Measurements from ENCODE around the gene RNF144B. TPM values are rescaled to one million over a fixed set of nuclear protein-coding genes. Genes with fewer than 3 reads are reported as not detected.

The RNF144B gene
- total RNA-seq, 1 donor from 2014 or later = 13.9 TPM

DNA sequence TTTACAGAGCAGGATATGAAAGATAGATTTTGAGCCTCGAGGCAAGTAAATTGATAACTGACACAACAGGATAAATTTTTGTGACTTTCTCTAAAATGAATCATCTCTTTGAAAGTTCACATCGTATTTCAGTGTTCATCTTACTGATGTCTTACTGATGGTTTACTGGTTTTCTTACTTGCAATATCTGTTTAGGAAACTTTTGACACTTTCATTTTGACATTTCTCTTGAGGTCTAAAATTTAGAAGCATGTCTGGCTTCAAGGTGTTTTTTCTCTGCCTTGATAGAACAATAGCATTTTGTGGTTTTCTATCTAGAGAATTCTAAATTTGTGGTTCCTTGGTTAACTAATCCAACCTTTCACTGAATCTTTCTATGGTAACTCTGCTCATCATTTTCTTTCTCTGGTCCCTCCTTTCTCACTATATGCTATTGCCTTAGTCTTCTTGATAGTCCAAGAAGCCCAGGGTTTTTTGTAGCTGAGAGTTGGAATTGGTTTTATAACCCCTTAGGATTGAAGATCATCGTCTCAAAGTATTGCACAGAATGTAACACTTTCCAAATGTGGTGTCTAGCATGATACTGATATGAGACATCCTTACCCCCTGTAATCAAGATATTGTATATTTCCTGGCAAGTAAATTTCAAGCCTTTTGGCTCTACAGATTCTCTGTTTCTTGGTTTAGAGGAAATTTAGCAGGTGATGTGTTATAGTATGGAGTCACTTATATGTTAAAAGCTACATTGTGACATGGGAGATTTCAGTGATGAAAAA is 98.7 kb downstream of the RNF144B start:
- no peak for DNase-seq (ENCODE audit: low read depth in 2 of 2)

- DNase-seq (ENCODE audit: low read depth in 2 of 2) = no peak
Observed at GRCh38 chr6:18488004-18488403, 100.9 kb downstream of the RNF144B start.

GRCh38 chr6:18488526-18489270 is 101.5 kb downstream of the RNF144B start:
- peak in 1 of 2 donors; percentile 10 for DNase-seq (ENCODE audit: low read depth in 2 of 2)

- no peak for DNase-seq (ENCODE audit: low read depth in 2 of 2)
Observed at GRCh38 chr6:18489335-18489734, 102.2 kb downstream of the RNF144B start.

DNA sequence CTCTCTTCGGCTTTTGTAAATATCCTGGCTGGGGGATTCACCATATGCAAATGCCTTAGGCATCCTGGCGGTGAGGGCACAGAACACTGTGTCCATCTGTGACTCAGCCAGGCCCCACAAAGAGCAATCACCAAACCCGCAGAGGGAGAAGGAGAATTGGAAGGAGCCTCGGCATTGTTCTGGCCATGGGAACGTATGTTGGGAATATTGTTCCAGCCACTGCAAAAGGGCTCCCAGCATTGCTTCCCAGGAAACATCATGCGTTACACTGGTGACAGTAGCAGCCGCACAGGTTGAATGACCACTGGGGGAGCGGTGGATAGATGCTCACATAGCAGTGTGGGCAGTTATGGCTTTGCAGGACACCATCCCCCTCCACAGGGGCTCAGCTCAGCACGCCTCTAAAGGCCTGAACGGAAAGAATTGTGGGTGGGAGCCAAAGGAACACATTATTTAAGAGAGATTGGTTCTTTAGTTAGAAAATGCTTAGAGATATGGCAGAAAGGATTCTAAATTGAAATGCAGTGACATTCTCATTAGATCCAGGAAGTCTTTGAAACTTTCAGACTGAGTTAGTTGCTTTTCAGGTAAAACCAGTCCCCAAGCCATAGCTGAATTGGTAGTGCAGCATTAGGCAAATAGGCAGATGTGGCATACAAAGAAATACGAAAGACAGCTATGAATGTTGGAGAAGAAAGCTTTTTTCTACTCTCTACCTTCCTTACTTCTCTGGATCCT is 104.3 kb downstream of the RNF144B start:
- DNase-seq (ENCODE audit: low read depth in 2 of 2) = no peak

DNA sequence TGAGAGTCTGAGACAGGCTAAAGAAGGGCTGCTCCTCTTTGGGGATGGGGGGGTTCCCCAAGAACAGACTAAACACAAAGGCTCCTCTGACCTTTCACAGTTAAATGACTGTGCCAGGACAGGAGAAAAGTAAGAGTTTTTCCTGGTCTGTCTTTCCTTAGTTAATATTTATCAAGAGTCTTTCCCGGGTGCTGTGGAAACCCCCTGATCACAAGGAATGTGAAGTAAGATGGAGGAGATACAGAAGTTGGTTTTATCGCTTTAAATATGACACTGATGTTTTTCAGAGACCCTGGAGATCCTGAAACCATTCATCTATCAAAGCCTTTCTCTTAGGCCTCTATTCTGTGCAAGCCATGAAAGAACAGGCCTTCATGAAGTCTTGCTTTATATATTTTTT is 105.8 kb downstream of the RNF144B start:
- no peak for DNase-seq (ENCODE audit: low read depth in 2 of 2)

DNA sequence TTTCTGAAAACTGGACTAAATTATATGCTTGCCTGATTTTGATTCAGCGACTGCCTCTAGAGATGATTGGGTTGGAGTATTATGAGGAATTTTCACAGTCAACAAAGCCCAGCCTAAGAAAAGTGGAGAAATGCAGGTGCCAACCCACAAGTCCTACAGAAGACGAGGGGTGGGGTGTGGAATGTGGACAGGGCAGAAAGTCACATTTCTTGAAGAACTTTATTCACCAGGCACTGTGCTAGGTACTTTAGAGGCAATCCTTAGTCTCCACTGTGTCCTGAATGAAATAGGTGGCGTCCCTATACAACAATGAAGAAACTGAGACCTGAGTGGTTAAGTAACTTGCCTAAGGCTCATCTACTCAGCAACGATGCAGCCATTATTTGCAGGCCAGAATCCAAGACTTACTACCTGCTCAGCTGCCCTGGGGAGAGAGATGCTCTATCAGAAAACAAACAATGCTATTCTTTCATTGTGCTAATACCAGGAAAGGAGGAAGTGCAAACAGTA is 106.3 kb downstream of the RNF144B start:
- no peak for DNase-seq (ENCODE audit: low read depth in 2 of 2)

DNA sequence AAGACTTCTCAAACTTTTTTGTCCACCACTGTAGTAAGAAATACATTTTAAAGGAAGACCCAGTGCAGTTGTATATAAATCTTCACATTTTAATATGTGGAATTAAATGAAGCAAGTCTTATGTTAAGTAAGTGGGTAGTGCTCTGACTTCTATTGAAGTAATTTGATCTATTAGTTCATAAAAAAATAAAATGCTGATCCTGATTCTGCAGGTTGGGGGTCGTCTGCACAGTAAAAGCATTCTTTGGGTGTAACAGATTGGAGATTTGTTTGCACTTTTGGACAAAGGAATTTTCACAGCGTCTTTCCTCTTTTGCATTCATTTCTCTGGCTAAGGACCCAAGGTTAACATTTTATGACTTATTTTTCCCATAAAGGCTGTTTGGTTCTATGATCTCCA is 106.8 kb downstream of the RNF144B start:
- DNase-seq (ENCODE audit: low read depth in 2 of 2) = no peak

DNA sequence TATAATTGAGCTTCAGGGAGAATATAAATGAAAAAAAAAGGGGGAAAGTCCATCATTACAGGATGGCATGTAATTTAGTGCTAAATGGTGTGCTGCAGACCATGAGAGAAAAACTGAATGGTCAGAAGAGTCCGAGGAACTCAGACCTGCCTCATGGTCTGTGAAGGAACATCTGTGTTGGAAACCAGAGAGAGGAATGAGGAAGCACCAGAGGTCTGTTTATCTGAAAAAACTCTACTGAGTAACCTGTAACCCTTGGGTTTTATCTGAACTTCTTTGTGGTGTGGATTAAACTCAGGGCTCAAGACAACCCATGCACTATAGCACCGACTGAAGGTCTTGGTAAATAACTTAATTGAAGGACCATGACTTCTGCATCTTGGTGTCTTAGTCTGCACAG is 108.1 kb downstream of the RNF144B start:
- DNase-seq (ENCODE audit: low read depth in 2 of 2) = no peak

DNA sequence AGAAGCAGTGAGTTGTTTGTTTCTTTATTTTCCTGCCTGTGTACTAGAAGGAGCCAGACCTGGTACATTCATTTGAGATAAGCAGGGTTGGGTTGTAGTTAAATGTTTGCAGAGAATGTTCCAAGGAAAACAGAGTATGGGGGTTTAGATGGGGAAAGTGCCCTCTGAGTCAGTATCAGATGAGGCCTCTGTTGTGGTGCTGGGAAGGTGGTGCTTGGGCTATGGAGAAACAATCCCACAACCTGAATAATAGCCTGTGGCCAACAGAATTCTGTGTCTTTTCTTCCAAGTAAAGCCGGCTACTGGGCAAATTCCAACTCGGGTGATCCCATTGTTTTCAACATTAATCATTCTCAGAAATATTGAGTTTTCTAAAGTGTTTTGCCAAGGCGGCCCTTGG is 109.3 kb downstream of the RNF144B start:
- no peak for DNase-seq (ENCODE audit: low read depth in 2 of 2)

DNA sequence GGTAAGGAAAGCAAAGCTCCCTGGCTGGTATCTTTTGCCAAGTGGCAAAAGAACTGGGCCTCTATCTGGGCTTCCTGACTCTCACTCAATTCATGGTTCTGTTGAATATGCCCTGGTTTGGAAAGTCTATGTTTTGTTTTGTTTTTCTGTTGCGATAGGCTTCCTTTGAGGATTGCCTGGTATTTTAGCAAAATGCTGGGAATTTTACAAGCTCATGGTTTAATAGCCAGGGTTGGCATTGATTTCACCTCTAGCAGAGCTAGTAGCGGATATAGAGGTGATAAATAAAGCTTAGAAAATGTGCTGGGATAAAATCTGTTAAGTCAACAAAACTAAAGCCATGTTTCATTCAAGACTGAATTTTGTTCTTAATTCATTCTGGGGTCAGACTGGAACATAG is 109.9 kb downstream of the RNF144B start:
- DNase-seq (ENCODE audit: low read depth in 2 of 2) = no peak

DNA sequence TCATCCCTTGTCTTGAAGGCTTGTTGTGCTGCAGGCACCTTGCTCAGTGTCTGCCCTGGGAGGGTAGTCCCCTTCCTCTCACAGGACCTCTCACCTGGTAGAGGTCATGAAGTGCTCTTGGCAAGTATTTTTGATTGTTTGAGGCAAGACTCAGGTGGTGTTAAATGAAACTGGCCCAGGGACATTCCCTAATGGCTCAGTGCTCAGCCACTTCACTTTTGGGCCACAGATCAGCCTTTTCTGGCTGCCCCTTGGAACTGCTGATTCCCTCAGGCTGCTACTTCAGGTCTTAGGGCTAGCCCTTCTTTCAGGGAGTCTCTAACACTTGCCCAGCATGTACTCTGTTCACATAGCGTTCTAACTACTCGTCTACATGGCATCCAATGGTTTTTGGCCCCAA is 111.3 kb downstream of the RNF144B start:
- DNase-seq (ENCODE audit: low read depth in 2 of 2) = no peak

DNA sequence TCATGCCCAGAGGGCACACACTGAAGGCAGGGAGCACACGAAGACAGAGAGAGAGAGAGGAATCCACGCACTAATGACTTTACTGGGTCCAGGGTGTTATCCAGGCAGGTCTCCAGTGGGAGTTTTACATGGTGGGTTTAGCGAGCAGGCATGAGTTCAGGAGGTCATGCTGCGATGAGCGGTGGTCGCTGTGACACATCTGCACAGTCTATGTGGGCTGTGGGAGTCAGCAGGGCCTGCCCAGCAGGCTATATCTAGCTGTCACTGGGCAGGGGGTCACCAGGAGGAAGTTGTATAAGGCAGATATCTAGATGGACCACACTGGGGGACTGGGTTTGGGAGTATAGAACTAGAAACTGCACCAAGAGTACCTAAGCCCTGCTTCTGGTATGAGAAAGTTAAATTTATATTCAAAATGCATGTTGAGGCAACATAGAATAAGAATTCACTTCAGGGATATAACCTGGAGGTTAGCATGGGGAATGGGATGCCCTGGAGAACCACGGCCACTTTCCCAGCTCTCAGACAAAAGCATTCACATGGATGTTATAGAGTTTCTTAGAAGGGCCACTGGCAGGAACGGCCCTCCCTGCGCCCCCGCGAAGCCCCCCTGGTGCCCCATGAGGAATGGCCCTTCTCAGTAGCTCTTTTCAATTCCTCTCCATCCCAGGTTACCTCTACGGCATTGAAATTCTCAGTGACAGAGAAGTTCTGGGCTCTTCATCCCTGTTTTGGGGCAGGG is 113.9 kb downstream of the RNF144B start:
- no peak for DNase-seq (ENCODE audit: low read depth in 2 of 2)

DNA sequence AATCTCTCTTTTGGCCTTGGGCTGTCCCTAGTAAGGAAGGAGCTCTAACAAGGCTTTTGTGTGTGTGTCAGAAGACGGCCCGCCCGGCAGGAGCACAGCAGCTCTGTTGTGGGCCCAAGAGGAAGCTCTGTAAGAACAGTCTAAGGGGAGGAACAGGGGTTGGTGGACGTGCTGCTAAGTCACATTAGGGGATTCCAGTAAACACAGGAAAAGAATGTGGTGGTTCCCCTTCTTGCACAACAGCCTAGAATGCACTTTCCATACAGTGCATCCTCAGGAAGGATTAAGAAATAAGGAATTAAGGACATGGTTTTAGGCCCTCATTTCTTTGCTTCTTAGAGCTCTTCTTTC is 114.5 kb downstream of the RNF144B start:
- DNase-seq (ENCODE audit: low read depth in 2 of 2) = no peak

DNA sequence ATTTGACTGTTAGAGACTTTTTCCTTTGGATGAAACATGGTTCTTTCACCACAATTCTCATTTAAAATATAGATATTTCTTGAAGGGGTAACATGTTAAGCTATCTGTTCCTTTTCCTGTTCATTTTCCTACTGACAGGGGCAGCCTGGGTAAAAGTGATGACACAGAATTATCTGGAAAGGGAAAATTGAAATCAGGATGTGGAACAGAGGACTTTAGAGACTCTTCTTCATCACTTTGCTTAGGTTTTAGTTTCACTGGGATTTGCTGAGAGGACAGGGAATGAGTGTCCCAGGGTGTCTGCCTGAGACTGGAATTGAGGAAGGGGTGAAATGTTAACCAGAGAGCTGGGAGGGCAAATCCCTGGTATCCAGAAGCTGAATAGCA is 116.0 kb downstream of the RNF144B start:
- DNase-seq (ENCODE audit: low read depth in 2 of 2) = no peak

DNA sequence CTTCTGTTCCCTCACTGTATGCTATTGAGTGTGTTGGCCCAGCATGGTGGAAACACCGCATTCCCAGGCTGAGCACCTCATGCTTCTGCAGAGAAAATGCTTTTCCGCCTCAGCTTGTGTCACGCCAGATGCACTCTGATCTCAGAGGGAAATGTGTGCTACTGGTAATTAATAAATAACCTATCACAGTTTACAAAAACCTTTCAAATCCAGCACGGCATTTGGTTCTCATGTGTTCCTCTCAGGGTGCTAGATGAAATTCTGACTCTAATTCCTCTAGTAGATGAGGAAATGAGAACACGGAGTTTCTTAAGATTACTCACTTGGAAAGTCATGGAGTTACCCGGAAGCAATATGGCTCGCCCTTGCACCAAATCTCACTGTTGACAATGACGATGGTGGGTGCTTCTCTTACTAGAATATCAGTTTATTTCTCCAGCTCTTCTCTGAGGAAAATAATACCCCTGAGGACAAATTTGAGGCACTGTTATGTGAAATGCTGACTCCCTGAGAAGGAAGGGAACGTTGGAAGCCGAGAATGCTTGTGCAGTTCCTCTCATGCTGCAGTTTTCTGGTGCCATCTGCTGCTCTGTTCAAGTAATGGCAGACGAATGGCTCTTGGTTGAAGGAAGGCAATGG is 116.6 kb downstream of the RNF144B start:
- DNase-seq (ENCODE audit: low read depth in 2 of 2) = peak; percentile 61 to 80

- DNase-seq (ENCODE audit: low read depth in 2 of 2) = no peak
Observed at GRCh38 chr6:18504232-18504596, 117.1 kb downstream of the RNF144B start.

- DNase-seq (ENCODE audit: low read depth in 2 of 2) = no peak
Observed at GRCh38 chr6:18506382-18507017, 119.3 kb downstream of the RNF144B start.

GRCh38 chr6:18507018-18507415 is 119.9 kb downstream of the RNF144B start:
- no peak for DNase-seq (ENCODE audit: low read depth in 2 of 2)

GRCh38 chr6:18507561-18507960 is 120.4 kb downstream of the RNF144B start:
- no peak for DNase-seq (ENCODE audit: low read depth in 2 of 2)

Data from dermis microvascular lymphatic vessel endothelial cell (primary cell).